GM19025 (cell line): ENCODE measurements around the gene RNF115.
"Not testable (repeated sequence)": the region's sequence is repeated elsewhere in the genome, so short reads cannot be mapped to it uniquely, and the experiment has no call there.

ENCODE experiments used
- ATAC-seq: cut with Tn5 transposase; IDR thresholded peaks from one replicate; pipeline ENCODE4 v1.9.1; 2021; ENCODE audit warnings: mild to moderate bottlenecking, low read depth, moderate library complexity; ENCODE audit not compliant: unreplicated experiment

The RNF115 gene

DNA sequence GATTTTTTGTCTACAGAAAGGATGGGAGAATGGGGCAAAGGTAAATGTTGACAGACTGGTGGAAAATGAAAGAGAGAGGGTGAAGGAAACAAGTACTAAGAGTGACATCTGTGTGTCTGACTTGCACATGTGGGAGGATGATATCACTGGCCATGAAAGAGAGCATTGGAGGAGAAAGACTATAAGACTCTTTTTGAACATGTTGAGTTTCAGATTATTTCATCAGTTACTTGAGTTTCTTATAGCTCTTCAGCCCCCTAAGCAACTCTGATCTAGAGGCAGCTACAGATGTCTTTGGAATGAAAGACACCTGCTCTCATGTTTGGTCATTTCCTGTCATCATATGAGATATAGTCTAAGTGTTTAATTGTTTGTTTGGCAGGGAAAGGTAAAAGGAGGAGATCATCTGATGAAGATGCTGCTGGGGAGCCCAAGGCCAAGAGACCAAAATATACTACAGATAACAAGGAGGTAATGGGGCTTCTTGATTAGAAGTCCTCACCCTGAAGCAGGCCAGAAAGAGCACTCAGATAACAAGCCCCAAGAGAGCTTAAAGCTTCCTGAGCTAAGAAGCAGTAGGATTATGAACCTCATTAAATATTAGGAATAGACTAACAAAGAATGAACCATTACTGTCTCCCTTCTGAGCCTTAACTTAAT, 4.6 kb upstream of the RNF115 start:
- ATAC-seq, result no peak

DNA sequence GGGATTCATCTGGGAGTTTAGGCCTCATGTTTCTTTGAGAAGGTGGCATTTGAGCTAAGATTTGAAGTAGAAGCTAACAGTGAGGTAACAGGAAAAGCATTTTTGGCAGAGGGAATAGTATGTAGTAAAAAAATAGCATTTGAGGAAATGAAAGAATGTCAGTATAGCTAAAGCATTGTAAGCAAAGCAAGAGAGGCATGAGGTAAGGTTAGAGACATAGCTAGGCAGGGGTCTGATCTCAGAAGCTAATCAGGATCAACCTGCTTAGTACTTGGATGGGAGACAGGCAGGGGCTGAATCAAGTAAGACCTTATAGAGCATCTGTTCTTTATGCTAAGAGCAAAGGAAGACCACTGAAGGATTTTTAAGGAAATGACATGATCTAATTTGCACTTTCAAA, 4.1 kb upstream of the RNF115 start:
- ATAC-seq, result no peak

DNA sequence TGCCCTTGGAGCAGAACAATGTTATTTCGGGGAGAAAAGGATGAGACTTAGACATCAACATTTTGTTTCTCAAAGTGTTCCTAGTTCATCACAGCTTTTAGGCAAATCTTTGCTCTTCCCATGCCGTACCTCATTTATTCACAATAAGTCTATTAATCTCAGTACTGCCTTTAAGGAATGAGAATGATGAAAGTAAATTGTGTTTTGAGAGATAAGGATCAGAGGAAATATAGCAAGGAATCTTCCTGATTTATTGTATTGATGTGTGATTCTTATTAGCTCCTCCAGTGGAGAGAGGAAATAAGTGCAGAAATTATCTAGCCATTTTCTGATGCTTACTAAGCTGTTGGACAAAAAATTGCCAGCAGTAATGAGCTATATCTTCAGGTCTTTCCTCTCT, 2.1 kb upstream of the RNF115 start:
- no peak for ATAC-seq

DNA sequence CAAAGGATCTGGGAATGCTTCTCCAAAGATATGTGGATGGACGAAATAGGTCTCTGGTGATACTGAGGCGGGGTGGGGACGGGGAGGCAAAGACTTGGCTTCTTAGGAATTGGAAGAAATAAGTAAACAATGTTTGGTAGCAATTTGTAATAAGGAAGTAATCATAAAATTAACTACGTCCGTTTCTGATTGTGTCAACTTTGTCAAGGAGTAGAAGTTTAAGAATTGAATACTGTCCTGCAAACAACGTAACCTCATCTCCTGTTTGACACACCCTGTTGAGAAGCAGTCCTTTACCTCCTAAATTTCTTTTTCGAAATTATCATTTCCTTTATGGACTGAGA, 576 bp upstream of the RNF115 start:
- no peak for ATAC-seq

DNA sequence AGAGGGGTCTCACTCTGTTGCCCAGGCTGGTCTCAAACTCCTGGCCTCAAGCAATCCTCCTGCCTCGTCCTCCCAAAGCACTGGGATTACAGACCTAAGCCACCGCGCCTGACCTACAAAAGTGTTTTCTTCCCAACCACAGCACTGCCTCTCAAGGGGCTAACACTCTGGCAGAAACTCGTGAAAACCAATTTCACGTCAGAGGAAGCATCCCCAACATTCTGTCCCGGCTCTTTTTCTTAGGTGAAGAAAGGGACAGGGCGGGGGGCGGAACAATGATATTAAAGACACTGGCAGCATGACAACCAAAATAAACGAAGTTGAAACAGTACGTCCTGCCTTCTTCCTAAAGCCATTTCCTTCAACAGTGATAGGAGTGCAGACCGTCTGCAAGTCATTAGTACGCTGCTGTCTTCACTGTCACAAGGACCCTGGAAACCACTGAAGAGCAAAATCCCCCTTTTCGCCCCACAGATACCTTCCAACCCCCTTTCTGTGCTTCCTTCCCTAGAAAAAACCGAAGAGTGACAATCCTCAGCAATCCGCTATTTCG, 1.0 kb downstream of the RNF115 start:
- not testable (repeated sequence) for ATAC-seq

DNA sequence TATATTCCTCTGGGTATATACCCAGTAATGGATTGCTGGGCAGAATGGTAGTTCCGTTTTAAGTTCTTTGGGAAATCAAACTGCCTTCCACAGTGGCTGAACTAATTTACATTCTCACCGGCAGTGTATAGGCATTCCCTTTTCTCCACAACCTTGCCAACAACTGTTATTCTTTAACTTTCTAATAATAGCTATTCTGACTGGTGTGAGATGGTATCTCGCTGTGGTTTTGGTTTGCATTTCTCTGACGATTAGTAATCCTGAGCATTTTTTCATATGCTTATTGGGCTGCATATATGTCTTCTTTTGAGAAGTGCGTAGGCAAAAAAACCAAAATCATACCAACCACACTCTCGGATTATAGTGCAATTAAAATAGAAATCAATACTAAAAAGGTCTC, 5.8 kb downstream of the RNF115 start:
- not testable (repeated sequence) for ATAC-seq

DNA sequence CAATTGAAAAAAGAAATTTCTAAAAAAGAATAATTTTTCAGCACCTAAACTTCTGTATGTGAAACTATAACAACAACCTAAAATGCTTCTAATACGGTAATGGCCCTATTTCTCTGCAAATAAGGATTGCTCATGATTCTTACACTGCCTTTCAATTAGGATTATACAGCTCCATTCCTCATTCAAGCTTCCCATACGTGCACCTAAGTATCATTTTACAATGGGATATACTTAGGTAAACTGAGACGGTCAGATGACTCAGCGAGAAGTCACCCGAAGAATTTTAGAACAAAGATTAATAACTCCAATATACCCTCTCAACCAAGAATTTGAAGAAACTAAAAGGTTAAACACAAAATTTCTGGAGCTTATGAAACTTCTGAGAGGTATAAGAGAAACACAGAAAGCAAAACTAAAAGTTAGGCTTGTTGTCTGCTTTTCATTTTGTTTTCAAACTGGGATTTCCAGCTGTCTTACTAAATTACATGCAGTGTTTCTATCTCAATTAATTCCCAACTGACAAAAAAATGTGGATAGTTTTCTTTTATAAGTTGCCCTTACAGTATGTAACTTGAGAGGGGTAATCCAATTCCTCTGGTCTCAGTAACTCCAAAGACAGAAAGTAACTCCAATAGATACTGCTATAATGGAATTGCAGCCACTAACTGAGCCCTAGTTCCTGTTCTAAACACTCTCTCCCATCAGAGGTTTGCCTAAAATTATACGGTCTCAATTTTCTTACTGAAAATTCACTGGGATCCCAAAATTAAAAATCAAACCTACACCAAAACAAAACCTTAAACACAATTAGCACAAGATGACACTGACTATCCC, 10.7 kb downstream of the RNF115 start:
- ATAC-seq, result not testable (repeated sequence)

DNA sequence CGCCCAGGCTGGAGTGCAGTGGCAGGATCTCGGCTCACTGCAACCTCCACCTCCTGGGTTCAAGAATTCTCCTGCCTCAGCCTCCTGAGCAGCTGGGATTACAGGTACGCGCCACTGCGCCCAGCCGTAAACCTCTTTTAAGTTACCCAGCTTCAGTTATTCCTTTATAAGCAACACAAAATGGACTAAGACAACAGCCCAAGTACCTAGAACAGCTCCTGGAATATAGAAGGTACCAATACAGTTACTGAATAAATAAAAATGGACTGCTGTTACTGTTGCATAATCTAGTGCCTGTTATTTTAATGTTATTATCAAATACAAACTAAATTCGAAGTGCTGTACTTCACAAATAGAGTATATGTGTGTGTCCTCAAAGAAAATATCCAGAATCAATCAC, 17.1 kb downstream of the RNF115 start:
- ATAC-seq, result no peak

DNA sequence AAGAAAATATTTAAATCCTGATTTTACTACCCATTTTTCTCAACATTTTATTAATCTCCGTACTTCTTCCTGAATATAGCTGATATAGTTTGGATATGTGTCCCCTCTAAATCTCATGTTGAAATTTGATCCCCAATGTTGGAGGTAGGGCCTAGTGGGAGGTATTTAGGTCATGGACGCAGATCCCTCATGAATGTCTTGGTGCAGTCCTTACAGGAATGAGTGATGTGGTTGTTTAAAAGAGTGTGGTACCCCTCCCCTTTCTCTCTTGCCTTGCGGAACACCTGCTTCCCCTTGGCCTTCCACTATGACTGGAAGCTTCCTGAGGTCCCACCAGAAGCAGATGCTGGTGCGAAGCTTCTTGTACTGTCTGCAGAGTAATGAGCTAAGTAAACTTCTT, 17.5 kb downstream of the RNF115 start:
- ATAC-seq, result no peak

DNA sequence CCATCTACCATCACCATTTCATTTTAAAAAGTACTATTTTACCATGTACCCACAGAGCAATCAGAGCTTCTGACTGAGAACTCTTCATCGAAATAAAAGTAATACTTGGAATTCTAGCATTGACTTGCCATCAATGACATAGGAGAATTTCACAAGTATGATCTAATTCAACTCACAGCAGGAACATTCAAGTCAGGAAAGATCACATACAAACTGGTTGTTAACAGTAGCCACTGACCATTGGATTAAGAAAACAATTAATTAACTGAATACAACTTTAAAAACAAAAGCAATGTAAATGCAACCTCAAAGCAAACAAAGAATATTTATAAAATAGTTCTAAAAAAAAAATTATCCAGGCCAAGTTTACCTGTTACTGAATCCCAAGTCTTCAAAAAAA, 18.8 kb downstream of the RNF115 start:
- no peak for ATAC-seq

DNA sequence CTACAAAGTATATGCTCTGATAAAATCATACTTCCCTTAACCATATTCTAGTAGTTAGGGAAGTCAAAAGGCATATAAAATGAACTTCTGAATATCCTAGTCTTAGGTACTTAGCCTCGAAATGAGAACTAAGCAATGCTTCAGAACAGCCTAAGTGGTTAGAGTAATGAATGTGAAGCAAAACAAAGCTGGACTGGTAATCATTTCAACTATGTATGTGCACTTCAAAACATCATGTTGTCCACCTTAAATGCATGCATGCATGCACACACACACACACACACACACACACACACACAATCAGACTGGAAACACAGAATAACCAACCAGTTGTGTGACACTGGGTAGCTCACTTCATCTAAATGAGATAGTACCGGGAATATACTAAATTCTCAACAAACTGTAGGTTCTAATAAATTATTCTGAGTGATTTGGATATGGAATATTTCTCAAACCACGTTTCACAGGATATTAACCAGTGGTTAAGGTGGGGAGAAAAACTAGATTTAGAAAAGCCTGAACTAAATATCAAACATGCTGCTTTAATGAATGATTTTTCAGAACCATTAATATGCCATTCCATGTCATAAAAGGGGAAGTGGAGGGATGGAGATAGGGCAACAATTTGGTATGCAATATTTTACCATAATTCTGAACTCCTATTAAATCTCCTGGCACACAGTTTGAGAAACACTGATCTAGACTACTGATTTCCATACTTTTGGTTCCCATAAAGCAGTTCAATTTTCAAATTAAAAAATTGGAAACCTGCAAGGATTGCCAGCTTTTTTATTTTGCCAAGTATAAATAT, 19.5 kb downstream of the RNF115 start:
- no peak for ATAC-seq

DNA sequence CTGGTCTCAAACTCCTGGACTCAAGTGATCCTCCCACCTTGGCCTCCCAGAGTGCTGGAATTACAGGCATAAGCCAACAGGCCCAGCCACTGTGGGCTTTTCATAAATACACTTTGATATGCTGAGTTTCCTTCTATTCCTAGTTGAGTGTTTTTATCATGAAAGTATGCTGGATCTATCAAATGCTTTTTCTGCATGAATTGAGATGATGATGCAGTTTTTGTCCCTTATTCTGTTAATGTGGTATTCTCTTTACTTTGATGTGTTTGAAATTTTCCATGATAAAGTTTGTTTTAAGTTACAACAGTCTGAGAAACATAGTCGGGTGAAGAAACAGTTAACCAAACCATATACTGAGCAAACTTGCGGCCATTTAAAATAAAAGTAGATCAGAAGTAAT, 24.1 kb downstream of the RNF115 start:
- ATAC-seq, result no peak

DNA sequence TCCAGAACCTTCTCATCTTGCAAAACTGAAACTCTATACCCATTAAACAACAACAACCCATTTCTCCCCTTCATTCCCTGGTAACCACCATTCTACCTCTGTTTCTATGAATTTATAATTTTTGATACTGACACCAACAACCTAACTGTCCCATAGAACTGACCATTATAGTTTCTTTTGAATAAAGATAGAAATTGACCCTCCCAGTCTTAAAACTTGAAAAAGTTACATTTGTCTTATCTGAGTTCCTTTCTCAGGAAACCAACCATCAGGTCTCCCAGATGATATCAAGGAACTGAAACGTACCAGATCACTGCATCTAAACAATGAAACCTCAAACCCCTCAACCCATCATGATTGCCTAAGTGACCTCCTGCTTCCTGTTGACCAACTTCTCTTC, 27.1 kb downstream of the RNF115 start:
- no peak for ATAC-seq

DNA sequence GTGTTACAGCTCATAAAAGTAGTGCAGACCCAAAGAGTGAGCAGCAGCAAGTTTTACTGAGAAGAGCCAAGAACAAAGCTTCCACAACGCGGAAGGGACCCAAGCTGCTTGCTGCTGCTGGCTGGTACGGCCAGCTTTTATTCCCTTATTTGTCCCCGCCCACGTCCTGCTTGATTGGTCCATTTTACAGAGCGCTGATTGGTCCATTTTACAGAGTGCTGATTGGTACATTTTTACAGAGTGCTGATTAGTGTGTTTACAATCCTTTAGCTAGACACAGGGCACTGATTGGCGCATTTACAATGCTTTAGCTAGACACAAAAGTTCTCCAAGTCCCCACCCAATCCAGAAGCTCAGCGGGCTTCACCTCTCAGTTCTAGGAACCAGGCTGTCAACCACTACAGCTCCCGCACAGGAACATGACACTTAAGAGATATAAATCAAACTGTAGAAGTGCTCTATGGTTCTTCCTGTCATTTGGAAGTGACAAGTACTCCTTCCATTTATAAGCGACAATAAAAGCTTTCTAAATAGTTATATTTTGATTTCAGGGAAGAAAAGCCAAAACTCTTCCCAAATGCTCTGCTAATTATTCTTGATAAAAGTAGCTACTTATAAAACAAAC, 28.5 kb downstream of the RNF115 start:
- ATAC-seq, result no peak

DNA sequence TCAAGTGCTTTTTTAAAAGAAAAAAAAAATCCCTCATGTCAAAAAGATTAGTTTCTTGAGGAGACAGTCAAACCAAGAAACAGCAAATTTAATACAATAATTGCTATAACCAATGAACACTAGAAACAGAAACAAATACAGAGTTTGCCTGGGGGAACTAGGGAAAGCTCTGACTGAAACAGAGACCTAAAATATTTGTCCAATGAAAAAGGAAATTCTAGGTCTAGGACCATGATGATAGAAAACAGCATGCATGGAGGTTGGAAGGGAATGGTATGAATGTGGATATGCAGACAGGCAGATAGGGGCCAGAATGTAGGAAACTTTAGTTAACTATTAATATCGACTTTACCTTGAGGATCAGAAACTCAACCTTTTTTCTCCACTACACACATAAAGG, 31.4 kb downstream of the RNF115 start:
- no peak for ATAC-seq

DNA sequence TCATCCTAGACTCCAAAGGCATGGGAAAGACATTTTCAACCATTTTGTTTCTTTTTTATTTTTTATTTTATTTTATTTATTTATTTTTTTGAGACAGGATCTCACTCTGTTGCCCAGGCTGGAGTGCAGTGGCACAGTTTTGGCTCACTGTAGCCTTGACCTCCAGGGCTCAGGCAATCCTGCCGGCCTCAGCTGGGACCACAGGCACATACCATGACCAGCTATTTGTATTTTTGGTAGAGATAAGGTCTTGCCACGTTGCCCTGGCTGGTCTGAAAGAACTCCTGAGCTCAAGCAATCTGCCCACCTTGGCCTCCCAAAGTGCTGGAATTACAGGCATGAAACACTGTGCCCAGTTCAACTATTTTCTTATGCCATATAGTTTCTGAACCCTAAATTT, 32.0 kb downstream of the RNF115 start:
- ATAC-seq, result not testable (repeated sequence)

DNA sequence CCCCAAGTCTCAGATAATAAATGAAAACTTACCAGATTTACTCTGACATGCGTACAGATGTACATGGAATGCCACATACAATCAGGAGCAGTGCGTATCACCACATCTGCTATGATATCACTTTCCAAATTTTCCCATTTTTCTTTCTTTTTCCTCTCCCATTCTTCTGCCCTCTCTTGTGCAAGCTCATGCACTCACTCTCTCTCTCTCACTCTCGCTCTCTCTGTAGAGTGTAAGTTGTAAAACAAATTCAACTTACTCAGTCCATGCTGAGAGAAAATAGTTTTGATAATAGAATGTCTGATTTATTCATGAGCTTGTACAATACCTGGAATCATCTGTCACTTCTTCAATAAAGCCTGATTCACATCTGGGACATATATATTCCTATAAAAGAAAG, 35.3 kb downstream of the RNF115 start:
- no peak for ATAC-seq

DNA sequence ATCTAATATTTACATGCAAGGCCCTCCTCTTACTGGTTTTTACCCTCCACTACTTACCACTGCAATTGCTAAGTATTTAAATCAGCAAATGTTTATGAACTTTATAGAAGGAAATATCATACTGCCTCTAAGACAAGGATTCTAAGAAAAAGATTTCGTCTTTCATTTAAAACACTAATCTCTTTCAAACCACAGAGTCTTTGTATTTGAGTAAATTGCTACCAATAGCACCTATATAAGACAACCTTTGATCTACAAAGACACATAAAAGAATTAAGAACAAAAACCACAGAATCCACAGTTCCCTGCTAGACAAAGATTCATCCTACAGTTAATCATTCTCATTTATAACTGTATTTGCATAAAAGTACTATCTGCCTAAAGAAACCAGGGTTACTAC, 37.6 kb downstream of the RNF115 start:
- ATAC-seq, result no peak

DNA sequence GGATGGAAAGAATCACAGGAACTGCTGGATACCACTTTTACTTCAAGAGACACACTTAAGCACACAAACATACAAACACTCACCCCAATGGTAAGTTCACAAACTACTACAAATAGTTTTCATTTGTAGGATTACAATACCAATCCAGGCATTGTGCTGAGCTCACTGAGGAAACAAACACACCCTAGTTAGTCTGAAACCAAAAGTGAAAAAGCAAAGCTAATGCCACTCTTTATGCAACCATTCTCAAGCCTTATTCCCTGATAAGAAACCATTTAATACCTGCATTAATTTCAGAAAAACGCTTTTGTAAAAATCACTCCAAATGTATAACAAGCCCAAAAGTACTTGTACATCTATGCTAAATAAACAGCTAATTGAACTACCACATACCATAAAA, 38.3 kb downstream of the RNF115 start:
- no peak for ATAC-seq

DNA sequence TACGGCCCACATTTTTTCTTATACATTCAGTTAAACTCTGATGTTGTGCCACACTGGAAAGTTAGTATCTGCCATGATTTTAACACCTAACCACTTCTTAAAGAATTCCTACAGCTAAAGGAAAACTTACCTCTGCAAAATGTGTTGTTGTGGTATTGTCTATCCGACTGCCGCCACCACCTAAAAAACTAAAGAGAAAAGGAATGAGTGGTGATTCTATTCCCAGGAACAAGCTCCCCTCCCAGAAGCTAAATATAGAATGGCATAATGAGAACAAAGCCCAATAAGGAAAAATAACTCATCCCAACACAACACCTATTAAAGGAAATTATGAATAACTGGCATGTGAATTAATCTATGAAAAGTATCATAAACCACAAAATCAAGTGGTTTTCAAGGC, 39.5 kb downstream of the RNF115 start:
- ATAC-seq, result no peak
